SK-N-SH (cell line): Measurements from ENCODE around the gene STRN. TPM values are rescaled to one million over a fixed set of nuclear protein-coding genes. Genes with fewer than 3 reads are reported as not detected.

Source experiments
- CTCF ChIA-PET: fragments of 300-600, 350-600 bp; formaldehyde crosslinking; extraction: SDS; loops from one replicate; lab custom pipeline; 2021; lab: Yijun Ruan, JAX
- POLR2A ChIA-PET: fragments of 350-600 bp; sonication (Branson Sonifier 250); formaldehyde crosslinking; extraction: SDS; loops from one replicate; lab custom pipeline; 2020; ENCODE audit warnings: antibody characterized with exemption, inconsistent platforms; lab: Yijun Ruan, JAX
- DNase-seq: peaks from one replicate; pipeline ENCODE4 v3.0.0; 2012
- H2AFZ ChIP-seq: fragments of 200-600 bp; sonication (generic); 2 replicates; pipeline ENCODE4 v1.8.1; 2016; ENCODE audit warnings: antibody characterized with exemption, mild to moderate bottlenecking, low read depth
- H3F3A ChIP-seq: fragments of 200-600 bp; sonication (generic); replicated peaks from 2 replicates; pipeline ENCODE3; 2016; ENCODE audit warnings: antibody characterized with exemption, mild to moderate bottlenecking; ENCODE audit not compliant: insufficient read depth
- H3K27ac ChIP-seq, 2 experiments: fragments of 200-500 bp in 1 of 2; fragments of 200-600 bp in 1 of 2; sonication (Bioruptor generic) in 1 of 2; sonication (generic), shearing (Covaris generic) in 1 of 2; 2 replicates each; pipeline versions ENCODE4 v1.5.1 to v1.6.1; 2014 to 2016; ENCODE audit warnings: low read depth in 2 of 2, inconsistent platforms in 1 of 2, low read length in 1 of 2, mild to moderate bottlenecking in 1 of 2, mixed read lengths in 1 of 2
- H3K27me3 ChIP-seq: fragments of 200-600 bp; sonication (generic), shearing (Covaris generic); 2 replicates; pipeline ENCODE4 v1.6.1; 2016; ENCODE audit warnings: mixed run types; ENCODE audit not compliant: insufficient read depth
- H3K36me3 ChIP-seq, 2 experiments: fragments of 200-500 bp in 1 of 2; fragments of 200-600 bp in 1 of 2; sonication (Bioruptor generic) in 1 of 2; sonication (generic) in 1 of 2; replicated peaks in 1 of 2; 2 replicates each; pipeline versions ENCODE3 to v1.5.1; 2014 to 2016; ENCODE audit warnings: low read length in 1 of 2, mild to moderate bottlenecking in 1 of 2; ENCODE audit not compliant: insufficient read depth in 2 of 2, control insufficient read depth in 1 of 2
- H3K4me1 ChIP-seq, 2 experiments: fragments of 200-500 bp in 1 of 2; fragments of 200-600 bp in 1 of 2; sonication (Bioruptor generic) in 1 of 2; sonication (generic), shearing (Covaris generic) in 1 of 2; 2 replicates each; pipeline versions ENCODE4 v1.5.1 to v1.6.1; 2014 to 2016; ENCODE audit warnings: low read depth in 1 of 2, low read length in 1 of 2, mixed run types in 1 of 2; ENCODE audit not compliant: insufficient read depth in 2 of 2, control insufficient read depth in 1 of 2
- H3K4me2 ChIP-seq: fragments of 200-600 bp; sonication (generic), shearing (Covaris generic); 2 replicates; pipeline ENCODE4 v1.6.1; 2017; ENCODE audit warnings: mixed run types
- H3K4me3 ChIP-seq, 2 experiments: fragments of 200-500 bp in 1 of 2; fragments of 200-600 bp in 1 of 2; sonication (Bioruptor generic) in 1 of 2; sonication (generic), shearing (Covaris generic) in 1 of 2; 2 replicates each; pipeline versions ENCODE4 v1.5.1 to v1.8.1; 2014 to 2016; ENCODE audit warnings: low read depth in 2 of 2, inconsistent platforms in 1 of 2, low read length in 1 of 2, mild to moderate bottlenecking in 1 of 2, mixed read lengths in 1 of 2, moderate library complexity in 1 of 2
- H3K79me2 ChIP-seq: fragments of 200-600 bp; sonication (generic); 2 replicates; pipeline ENCODE4 v1.8.1; 2017; ENCODE audit warnings: mild to moderate bottlenecking; ENCODE audit not compliant: insufficient read depth
- H3K9ac ChIP-seq: fragments of 200-600 bp; sonication (generic); 2 replicates; pipeline ENCODE4 v1.6.1; 2017; ENCODE audit warnings: mixed run types
- H3K9me2 ChIP-seq: fragments of 200-600 bp; sonication (generic); 2 replicates; pipeline ENCODE4 v1.6.1; 2017; ENCODE audit warnings: mixed run types
- H3K9me3 ChIP-seq: fragments of 200-600 bp; sonication (generic); 2 replicates; pipeline ENCODE4 v1.6.1; 2017; ENCODE audit warnings: mixed run types, mild to moderate bottlenecking, moderate library complexity
- H4K20me1 ChIP-seq: fragments of 200-600 bp; sonication (generic); 2 replicates; pipeline ENCODE4 v1.6.1; 2017; ENCODE audit warnings: mild to moderate bottlenecking, mixed run types; ENCODE audit not compliant: insufficient read depth
- CHD2 ChIP-seq: fragments of 150-350 bp; IDR thresholded peaks from 2 replicates; pipeline ENCODE4 v1.6.1; 2018; ENCODE audit warnings: low read length; ENCODE audit not compliant: partially characterized antibody
- ELF1 ChIP-seq: IDR thresholded peaks from 2 replicates; pipeline ENCODE4 v1.4.0; 2012
- EP300 ChIP-seq, 2 experiments: IDR thresholded peaks; 2 replicates each; pipeline versions ENCODE4 v1.4.0 to v1.6.1; 2012; ENCODE audit warnings: borderline replicate concordance in 1 of 2, low read depth in 1 of 2, low read length in 1 of 2
- EZH2phosphoT487 ChIP-seq: fragments of 200-600 bp; sonication (generic); IDR thresholded peaks from 2 replicates; pipeline ENCODE4 v1.6.1; 2017; ENCODE audit warnings: low read depth, mixed run types, mild to moderate bottlenecking, antibody characterized with exemption, moderate library complexity, borderline replicate concordance
- FOXJ3 ChIP-seq: sonication (generic); formaldehyde crosslinking; IDR thresholded peaks from 2 replicates; pipeline ENCODE4 v1.5.1; 2020; ENCODE audit warnings: mild to moderate bottlenecking, missing genetic modification reagents
- FOXM1 ChIP-seq: IDR thresholded peaks from 2 replicates; pipeline ENCODE4 v1.4.0; 2012; ENCODE audit warnings: low read depth, mild to moderate bottlenecking
- GABPA ChIP-seq: IDR thresholded peaks from 2 replicates; pipeline ENCODE4 v1.4.0; 2012; ENCODE audit warnings: low read depth, mild to moderate bottlenecking
- JUND ChIP-seq: IDR thresholded peaks from 2 replicates; pipeline ENCODE4 v1.4.0; 2012
- MAX ChIP-seq: IDR thresholded peaks from 2 replicates; pipeline ENCODE4 v1.4.0; 2012; ENCODE audit warnings: low read depth
- MEF2A ChIP-seq: IDR thresholded peaks from 2 replicates; pipeline ENCODE4 v1.4.0; 2012; ENCODE audit warnings: low read depth, borderline replicate concordance
- MXI1 ChIP-seq: IDR thresholded peaks from 2 replicates; pipeline ENCODE4 v1.6.1; 2012; ENCODE audit warnings: mild to moderate bottlenecking, low read depth, low read length, improper control_type of control experiment
- NRF1 ChIP-seq: IDR thresholded peaks from 2 replicates; pipeline ENCODE4 v1.6.1; 2012; ENCODE audit warnings: low read depth, mild to moderate bottlenecking, low read length
- PBX3 ChIP-seq: IDR thresholded peaks from 2 replicates; pipeline ENCODE4; 2012
- RAD21 ChIP-seq: IDR thresholded peaks from 2 replicates; pipeline ENCODE4 v1.6.1; 2012; ENCODE audit warnings: mild to moderate bottlenecking, low read length
- RCOR1 ChIP-seq: fragments of 150-350 bp; IDR thresholded peaks from 2 replicates; pipeline ENCODE4 v1.6.1; 2017; ENCODE audit warnings: antibody characterized with exemption, low read length
- RXRA ChIP-seq: IDR thresholded peaks from 2 replicates; pipeline ENCODE4 v1.4.0; 2012; ENCODE audit warnings: low read depth, mild to moderate bottlenecking, borderline replicate concordance
- SIN3A ChIP-seq: IDR thresholded peaks from 2 replicates; pipeline ENCODE4 v1.6.1; 2012; ENCODE audit warnings: low read depth, mild to moderate bottlenecking, low read length, moderate library complexity, borderline replicate concordance
- TAF1 ChIP-seq: IDR thresholded peaks from 2 replicates; pipeline ENCODE4 v1.6.1; 2012; ENCODE audit warnings: low read depth, mild to moderate bottlenecking, low read length, moderate library complexity, borderline replicate concordance
- TEAD4 ChIP-seq: IDR thresholded peaks from 2 replicates; pipeline ENCODE4 v1.4.0; 2012; ENCODE audit warnings: mild to moderate bottlenecking, borderline replicate concordance; ENCODE audit not compliant: insufficient read depth
- USF2 ChIP-seq: fragments of 150-350 bp; IDR thresholded peaks from 2 replicates; pipeline ENCODE4 v1.6.1; 2017; ENCODE audit warnings: antibody characterized with exemption, low read length, low read depth, borderline replicate concordance
- YY1 ChIP-seq: IDR thresholded peaks from 2 replicates; pipeline ENCODE4 v1.4.0; 2012; ENCODE audit warnings: low read depth, mild to moderate bottlenecking
- ZBTB33 ChIP-seq: IDR thresholded peaks from 2 replicates; pipeline ENCODE4 v1.4.0; 2012; ENCODE audit warnings: low read depth, borderline replicate concordance
- WGBS: methylation state at CpG from one replicate; pipeline ENCODE4 v1.1.6; 2017; ENCODE audit warnings: low lambda C conversion rate; 5-methylcytosine and 5-hydroxymethylcytosine counted together
- polyA plus RNA-seq, 3 experiments: library from polyadenylated mRNA; depleted of rRNA; stranded (reverse); fragments of >200 nt; gene quantifications; 2 replicates each; pipeline ENCODE4 v1.2.3, GENCODE V29; 2012

The STRN gene
- polyA plus RNA-seq, 1 of the 3 experiments (the other 2 are of a cell fraction) = 4.8 TPM

- ChIA-PET POLR2A (no interaction called here), CTCF (no interaction called here)
- Histone ChIP-seq H3K27me3 (no peaks in the 10 kb centered on the region), H3K4me1 (peaks cover 0 to 11% of the 10 kb centered on the region in 2 experiments; a peak in 2 of 4 replicates), H4K20me1 (no peaks in the 10 kb centered on the region), H3K27ac (no peak overlapping the region), H3F3A (peaks cover 10% of the 10 kb centered on the region)
- WGBS = 80% methylated on average over 3 of the region's 3 CpGs
- DNase-seq = no peak
- TF ChIP-seq MXI1 (no peak), YY1 (no peak), EP300 (IDR thresholded peaks at IDR 0.05; ENCODE audit: borderline replicate concordance in 1 of 2, low read depth in 1 of 2, low read length in 1 of 2) (no peak), FOXM1 (no peak), EZH2phosphoT487 (no peak), MEF2A (no peak), FOXJ3 (no peak), PBX3 (no peak), MAX (no peak), ELF1 (no peak), TEAD4 (no peak), TAF1 (no peak), RAD21 (no peak), RXRA (no peak)
- TF ChIP-seq, all 33 proteins: peak for 0
- Histone ChIP-seq H3K79me2 (peaks cover 34% of the 10 kb centered on the region; the same call in 1 of the 2 replicates), H3K4me2 (no peak overlapping the region), H2AFZ (no peak overlapping the region), H3K4me3 (no peak overlapping the region), H3K9ac (no peak overlapping the region), H3K9me3 (no peaks in the 10 kb centered on the region), H3K9me2 (no peaks in the 10 kb centered on the region), H3K36me3 (peaks cover 0 to 7% of the 10 kb centered on the region in 2 experiments)
Observed at GRCh38 chr2:36921984-36922383, 44.4 kb downstream of the STRN start.

- H3K4me1 ChIP-seq = no peaks in the 10 kb centered on the region; a peak in 1 of 4 replicates
- DNase-seq = no peak
- ChIA-PET CTCF (interaction anchor here (0.7 to 2.2 kb wide), 17 partner anchors 8 to 161 kb away, joined by 3 to 12 read pairs (median 3); no protein-coding TSS in a partner anchor), POLR2A (no interaction called here)
- H2AFZ ChIP-seq = no peak overlapping the region
- no peak for TF ChIP-seq USF2
- no peak for TF ChIP-seq RCOR1
- TF ChIP-seq ELF1 = no peak
- no peak for TF ChIP-seq CHD2
- TF ChIP-seq GABPA = no peak
- TF ChIP-seq ZBTB33 = no peak
- TF ChIP-seq RXRA = no peak
- no peak for TF ChIP-seq NRF1
- no peak for TF ChIP-seq MAX
- no peak for TF ChIP-seq JUND
- no peak for TF ChIP-seq RAD21
- TF ChIP-seq SIN3A = no peak
- TF ChIP-seq TEAD4 = no peak
- H3K36me3 ChIP-seq = peaks cover 10 to 13% of the 10 kb centered on the region in 2 experiments
- H3K27me3 ChIP-seq = no peaks in the 10 kb centered on the region
- peaks cover 12% of the 10 kb centered on the region; the same call in 1 of the 2 replicates for H3K79me2 ChIP-seq
- no peaks in the 10 kb centered on the region for H4K20me1 ChIP-seq
- no peaks in the 10 kb centered on the region for H3K9me2 ChIP-seq
- H3K27ac ChIP-seq = no peak overlapping the region
- H3K4me2 ChIP-seq = no peak overlapping the region
- H3F3A ChIP-seq = peaks cover 10% of the 10 kb centered on the region
- H3K4me3 ChIP-seq = no peak overlapping the region
- 94% methylated on average over 7 of the region's 7 CpGs for WGBS
- H3K9ac ChIP-seq = no peak overlapping the region
- H3K9me3 ChIP-seq = no peaks in the 10 kb centered on the region
Observed at GRCh38 chr2:36919041-36919837, 47.1 kb downstream of the STRN start.
